H1 (cell line): ENCODE measurements around the gene MRE11. TPM values are rescaled to one million over a fixed set of nuclear protein-coding genes. Genes with fewer than 3 reads are reported as not detected.

Experiments
- CTCF ChIA-PET: fragments of 300-600 bp; sonication (Branson Sonifier 250); formaldehyde crosslinking; loops from one replicate; lab custom pipeline; 2021; ENCODE audit not compliant: partially characterized antibody; lab: Charles Lee
- POLR2A ChIA-PET: fragments of 300-600 bp; sonication (Branson Sonifier 250); formaldehyde crosslinking; loops from one replicate; lab custom pipeline; 2021; ENCODE audit warnings: inconsistent platforms; ENCODE audit not compliant: partially characterized antibody; lab: Charles Lee
- DNase-seq, 2 experiments: peaks; one replicate each; pipeline versions ENCODE4 v3.0.0 to v3.0.0-alpha.2; 2010 to 2022; ENCODE audit warnings: low spot score in 2 of 2, low read depth in 1 of 2, mixed read lengths in 1 of 2
- FAIRE-seq: peaks from 2 replicates; lab custom pipeline; 2011; peaks lifted over from hg19 to GRCh38; lab: Jason Lieb, UNC
- H2AFZ ChIP-seq: 2 replicates; pipeline ENCODE4 v1.8.1; 2012; ENCODE audit warnings: low read length, inconsistent platforms
- H2AK5ac ChIP-seq: 2 replicates; pipeline ENCODE4 v1.6.1; 2013; ENCODE audit warnings: low read depth, low read length
- H2BK120ac ChIP-seq: replicated peaks from 2 replicates; pipeline ENCODE3; 2013; ENCODE audit warnings: low read depth, low read length, inconsistent platforms
- H2BK12ac ChIP-seq: 2 replicates; pipeline ENCODE4 v1.6.1; 2013; ENCODE audit warnings: low read depth, low read length
- H2BK15ac ChIP-seq: 2 replicates; pipeline ENCODE4 v1.6.1; 2013; ENCODE audit warnings: low read length
- H2BK20ac ChIP-seq: 2 replicates; pipeline ENCODE4 v1.6.1; 2013; ENCODE audit warnings: low read length
- H2BK5ac ChIP-seq: 2 replicates; pipeline ENCODE4 v1.6.1; 2013; ENCODE audit warnings: low read depth, low read length
- H3K14ac ChIP-seq: 2 replicates; pipeline ENCODE4 v1.6.1; 2013; ENCODE audit warnings: inconsistent platforms; ENCODE audit not compliant: insufficient read length
- H3K18ac ChIP-seq: 2 replicates; pipeline ENCODE4 v1.6.1; 2013; ENCODE audit warnings: low read length; ENCODE audit errors: extremely low read depth
- H3K23ac ChIP-seq: 2 replicates; pipeline ENCODE4 v1.6.1; 2013; ENCODE audit warnings: inconsistent platforms; ENCODE audit not compliant: insufficient read length
- H3K23me2 ChIP-seq: 2 replicates; pipeline ENCODE4 v1.6.1; 2013; ENCODE audit warnings: low read depth, low read length
- H3K27ac ChIP-seq: 2 replicates; pipeline ENCODE4 v1.6.1; 2011; ENCODE audit warnings: low read depth, low read length, inconsistent platforms
- H3K27me3 ChIP-seq, 4 experiments: replicated peaks in 1 of 4; 1 replicate in 1 of 4; 2 replicates in 3 of 4; pipeline versions ENCODE4 v1.6.1 to v1.8.1; 2011 to 2013; ENCODE audit warnings: low read length in 3 of 4, mild to moderate bottlenecking in 3 of 4, inconsistent platforms in 2 of 4, mixed read lengths in 2 of 4, moderate library complexity in 1 of 4; ENCODE audit not compliant: control insufficient read depth in 3 of 4, insufficient read depth in 3 of 4; ENCODE audit errors: extremely low read depth in 1 of 4
- H3K36me3 ChIP-seq, 4 experiments: 2 replicates each; pipeline versions ENCODE4 v1.6.1 to v1.8.1; 2011 to 2013; ENCODE audit warnings: mild to moderate bottlenecking in 4 of 4, low read length in 3 of 4, moderate library complexity in 2 of 4, control low read depth in 1 of 4, inconsistent platforms in 1 of 4; ENCODE audit not compliant: insufficient read depth in 4 of 4, control insufficient read depth in 2 of 4
- H3K4ac ChIP-seq: replicated peaks from 2 replicates; pipeline ENCODE3; 2013; ENCODE audit warnings: low read length, low read depth, mixed read lengths, inconsistent platforms; ENCODE audit not compliant: insufficient read length
- H3K4me1 ChIP-seq, 4 experiments: replicated peaks in 1 of 4; 1 replicate in 1 of 4; 2 replicates in 3 of 4; pipeline versions ENCODE4 v1.6.1 to v1.8.1; 2011 to 2013; ENCODE audit warnings: low read length in 3 of 4, inconsistent platforms in 2 of 4, mixed read lengths in 1 of 4; ENCODE audit not compliant: insufficient read depth in 4 of 4, control insufficient read depth in 3 of 4
- H3K4me2 ChIP-seq, 2 experiments: 2 replicates each; pipeline versions ENCODE4 v1.6.1 to v1.8.1; 2011 to 2013; ENCODE audit warnings: low read depth in 2 of 2, low read length in 2 of 2, control low read depth in 1 of 2, inconsistent platforms in 1 of 2, mild to moderate bottlenecking in 1 of 2; ENCODE audit not compliant: insufficient read depth in 1 of 2
- H3K4me3 ChIP-seq, 4 experiments: fragments of 200-600, 300-600 bp in 1 of 4; sonication (generic), shearing (Covaris generic), sonication (Bioruptor Twin) in 1 of 4; 2 replicates each; pipeline versions ENCODE4 v1.5.1 to v1.8.1; 2011 to 2016; ENCODE audit warnings: low read length in 4 of 4, low read depth in 3 of 4, control low read depth in 2 of 4, inconsistent platforms in 2 of 4, mild to moderate bottlenecking in 2 of 4, mixed read lengths in 1 of 4, moderate library complexity in 1 of 4; ENCODE audit not compliant: insufficient read depth in 2 of 4; ENCODE audit errors: extremely low read depth in 1 of 4
- H3K56ac ChIP-seq: replicated peaks from 2 replicates; pipeline ENCODE3; 2013; ENCODE audit warnings: low read depth, mild to moderate bottlenecking, mixed read lengths, low read length, inconsistent platforms; ENCODE audit not compliant: insufficient read length
- H3K79me1 ChIP-seq: 2 replicates; pipeline ENCODE4 v1.6.1; 2013; ENCODE audit warnings: low read depth, low read length, control low read depth
- H3K79me2 ChIP-seq, 2 experiments: 2 replicates each; pipeline versions ENCODE4 v1.6.1 to v1.8.1; 2012 to 2013; ENCODE audit warnings: low read length in 2 of 2, mild to moderate bottlenecking in 2 of 2, inconsistent platforms in 1 of 2; ENCODE audit not compliant: insufficient read depth in 2 of 2, control insufficient read depth in 1 of 2
- H3K9ac ChIP-seq, 4 experiments: replicated peaks in 1 of 4; 1 replicate in 1 of 4; 2 replicates in 3 of 4; pipeline versions ENCODE4 v1.6.1 to v1.8.1; 2011 to 2013; ENCODE audit warnings: low read depth in 3 of 4, low read length in 3 of 4, control low read depth in 2 of 4, mild to moderate bottlenecking in 2 of 4, moderate library complexity in 2 of 4, inconsistent platforms in 1 of 4; ENCODE audit errors: extremely low read depth in 1 of 4
- H3K9me3 ChIP-seq, 2 experiments: 2 replicates each; pipeline versions ENCODE4 v1.6.1 to v1.8.1; 2012 to 2013; ENCODE audit warnings: mild to moderate bottlenecking in 2 of 2, moderate library complexity in 2 of 2, control low read depth in 1 of 2, inconsistent platforms in 1 of 2, low read depth in 1 of 2, low read length in 1 of 2, mixed read lengths in 1 of 2; ENCODE audit not compliant: insufficient read depth in 2 of 2
- H4K20me1 ChIP-seq, 2 experiments: replicated peaks in 1 of 2; 2 replicates each; pipeline versions ENCODE3 to v1.8.1; 2011 to 2013; ENCODE audit warnings: inconsistent platforms in 2 of 2, low read length in 2 of 2, mild to moderate bottlenecking in 1 of 2; ENCODE audit not compliant: insufficient read depth in 2 of 2, control insufficient read depth in 1 of 2
- H4K5ac ChIP-seq: 2 replicates; pipeline ENCODE4 v1.6.1; 2013; ENCODE audit warnings: low read length, low read depth, mixed read lengths, inconsistent platforms; ENCODE audit not compliant: insufficient read length
- H4K8ac ChIP-seq: 2 replicates; pipeline ENCODE4 v1.8.0; 2013; ENCODE audit warnings: mild to moderate bottlenecking, moderate library complexity, low read length, inconsistent platforms; ENCODE audit not compliant: insufficient read depth; ENCODE audit errors: extremely low read depth
- H4K91ac ChIP-seq: replicated peaks from 2 replicates; pipeline ENCODE3; 2013; ENCODE audit warnings: low read length, mixed read lengths, inconsistent platforms; ENCODE audit not compliant: insufficient read length
- EZH2 ChIP-seq: fragments of 200-600 bp; sonication (generic); IDR thresholded peaks from 2 replicates; pipeline ENCODE4 v1.7.1; 2012; ENCODE audit warnings: low read depth, mild to moderate bottlenecking, moderate library complexity, low read length, inconsistent platforms; ENCODE audit not compliant: severe bottlenecking
- MAFK ChIP-seq: IDR thresholded peaks from 2 replicates; pipeline ENCODE4 v1.6.1; 2012; ENCODE audit warnings: low read depth, mild to moderate bottlenecking, improper control_type of control experiment, low read length
- WGBS, 2 experiments: shearing (Covaris generic) in 1 of 2; methylation state at CpG; one replicate each; pipeline versions ENCODE4 v1.1.6 to v1.1.7; 2013 to 2015; ENCODE audit warnings: low lambda C conversion rate in 2 of 2, mixed read lengths in 2 of 2, inconsistent platforms in 1 of 2, low coverage in 1 of 2, missing lambda C conversion rate in 1 of 2; ENCODE audit not compliant: insufficient replicate concordance in 2 of 2, insufficient coverage in 1 of 2, insufficient read length in 1 of 2; ENCODE audit errors: extremely low coverage in 1 of 2, missing lambda C conversion rate in 1 of 2; 5-methylcytosine and 5-hydroxymethylcytosine counted together
- polyA plus RNA-seq, 7 experiments: library from polyadenylated mRNA; depleted of rRNA in 3 of 7; stranded (reverse) in 5 of 7; unstranded in 2 of 7; fragments of >200 nt in 5 of 7; fragments of 200-250 nt in 2 of 7; gene quantifications; 1 replicate in 5 of 7; 2 replicates in 1 of 7; 4 replicates in 1 of 7; pipeline versions ENCODE4 v1.2.1 to v1.2.3, GENCODE V29; 2011 to 2013; ENCODE audit warnings: missing spikeins in 2 of 7, mixed read lengths in 2 of 7
- total RNA-seq: library from RNA; stranded (reverse); fragmentation: NEBNext Ultra II Directional; extraction: Animal tissue kit (Norgen Biotek cat#: 25700); gene quantifications from 2 replicates; pipeline ENCODE4 v1.2.1, GENCODE V29; 2021

Gene MRE11
- total and polyA plus RNA-seq, 2 of the 8 experiments (the other 6 are each of a cell fraction or from before 2014, with no cell fraction given), result 7.2 to 43.4 TPM

DNA sequence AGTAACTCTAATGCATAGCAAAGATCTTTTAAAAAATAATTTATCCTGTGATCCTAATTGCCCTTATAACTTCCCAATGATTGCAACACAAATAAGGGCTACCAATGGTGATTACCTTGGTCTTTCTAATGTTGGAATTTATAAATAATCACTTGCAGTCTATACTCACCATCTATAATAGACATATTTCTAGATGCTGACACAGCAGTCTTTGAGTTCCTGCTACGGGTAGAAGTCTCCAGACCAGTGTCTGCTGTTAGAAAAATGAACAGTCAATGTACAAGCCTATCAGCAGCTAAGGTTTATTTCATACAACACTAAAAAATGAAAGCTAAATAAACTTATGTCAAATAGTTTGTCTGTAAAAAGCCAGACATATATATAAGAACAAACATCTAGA, 48.0 kb downstream of the MRE11 start:
- H3K4me3 ChIP-seq, result no peak overlapping the region
- no peaks in the 10 kb centered on the region for H3K79me2 ChIP-seq
- WGBS, 2 experiments, result 94% methylated on average over 1 of the region's 1 CpG; no CpG with 5 or more reads in 1 of the 2 experiments
- H3K56ac ChIP-seq, result no peak overlapping the region
- H3K9me3 ChIP-seq, result no peaks in the 10 kb centered on the region
- no peak overlapping the region for H3K14ac ChIP-seq
- H2BK15ac ChIP-seq, result no peak overlapping the region
- no peak overlapping the region for H2AK5ac ChIP-seq
- H4K5ac ChIP-seq, result no peak overlapping the region
- no peak overlapping the region for H2BK120ac ChIP-seq
- TF ChIP-seq MAFK (0 out of 2 replicates have a peak, but pooled peaks have one; percentile 2), EZH2 (no peak)
- H3K4me2 ChIP-seq, result no peak overlapping the region
- POLR2A ChIA-PET, result no interaction called here
- no peak overlapping the region for H3K23ac ChIP-seq
- DNase-seq (no peak), FAIRE-seq (no peak)
- no peak overlapping the region for H3K4ac ChIP-seq
- H2AFZ ChIP-seq, result no peak overlapping the region
- CTCF ChIA-PET, result no interaction called here
- H3K79me1 ChIP-seq, result no peaks in the 10 kb centered on the region
- H2BK12ac ChIP-seq, result no peak overlapping the region
- H3K27ac ChIP-seq, result no peak overlapping the region
- H3K36me3 ChIP-seq, result peaks cover 0 to 40% (median 18%) of the 10 kb centered on the region in 4 experiments; a peak in 5 of 8 replicates
- H3K27me3 ChIP-seq, result no peaks in the 10 kb centered on the region
- H3K23me2 ChIP-seq, result no peaks in the 10 kb centered on the region
- no peak overlapping the region for H4K91ac ChIP-seq
- no peaks in the 10 kb centered on the region for H3K4me1 ChIP-seq
- H3K18ac ChIP-seq, result no peak overlapping the region
- no peak overlapping the region for H4K8ac ChIP-seq
- no peak overlapping the region for H2BK20ac ChIP-seq
- no peak overlapping the region for H2BK5ac ChIP-seq
- H3K9ac ChIP-seq, result no peak overlapping the region
- H4K20me1 ChIP-seq, result peaks cover 1 to 2% of the 10 kb centered on the region in 2 experiments
